GM12892 (cell line): ENCODE data around the gene SPINK8.

Experiments
- POLR2A ChIP-seq: IDR thresholded peaks from 2 replicates; pipeline ENCODE4 v1.6.1; 2011; ENCODE audit warnings: low read depth, low read length, control low read depth
- TAF1 ChIP-seq: IDR thresholded peaks from 2 replicates; pipeline ENCODE4 v1.6.1; 2011; ENCODE audit warnings: low read depth, mild to moderate bottlenecking, control low read depth, low read length, borderline replicate concordance

DNA sequence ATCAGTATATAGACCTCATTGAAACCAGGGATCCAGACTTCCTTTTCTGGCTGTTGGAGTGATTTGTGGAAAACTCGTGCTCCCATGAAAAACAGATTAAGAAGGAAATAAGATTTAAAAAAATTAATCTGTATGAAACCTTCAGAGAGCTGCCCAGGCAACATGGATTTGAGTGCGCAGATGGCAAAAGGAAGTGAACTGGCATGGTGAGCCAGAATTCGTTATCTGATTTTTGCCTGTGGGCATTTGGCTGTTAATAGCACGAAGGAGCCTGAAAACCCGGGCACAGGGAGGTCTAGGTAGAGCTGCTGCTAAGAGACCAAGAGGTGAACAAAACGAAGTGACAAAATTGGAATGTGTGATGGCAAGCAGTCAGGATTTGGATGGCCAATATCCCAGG lies 19.1 kb upstream of the SPINK8 start:
- TF ChIP-seq POLR2A (no peak), TAF1 (no peak)
